HG03460 (cell line): ENCODE measurements around the gene DNAJC5G.
A peak's percentile ranks its signal among the peaks of the same experiment; 100 is the strongest.
"Not testable (repeated sequence)": the region's sequence is repeated elsewhere in the genome, so short reads cannot be mapped to it uniquely, and the experiment has no call there.

Experiments
- ATAC-seq: cut with Tn5 transposase; IDR thresholded peaks from one replicate; pipeline ENCODE4 v1.9.1; 2021; ENCODE audit not compliant: unreplicated experiment

Gene DNAJC5G

DNA sequence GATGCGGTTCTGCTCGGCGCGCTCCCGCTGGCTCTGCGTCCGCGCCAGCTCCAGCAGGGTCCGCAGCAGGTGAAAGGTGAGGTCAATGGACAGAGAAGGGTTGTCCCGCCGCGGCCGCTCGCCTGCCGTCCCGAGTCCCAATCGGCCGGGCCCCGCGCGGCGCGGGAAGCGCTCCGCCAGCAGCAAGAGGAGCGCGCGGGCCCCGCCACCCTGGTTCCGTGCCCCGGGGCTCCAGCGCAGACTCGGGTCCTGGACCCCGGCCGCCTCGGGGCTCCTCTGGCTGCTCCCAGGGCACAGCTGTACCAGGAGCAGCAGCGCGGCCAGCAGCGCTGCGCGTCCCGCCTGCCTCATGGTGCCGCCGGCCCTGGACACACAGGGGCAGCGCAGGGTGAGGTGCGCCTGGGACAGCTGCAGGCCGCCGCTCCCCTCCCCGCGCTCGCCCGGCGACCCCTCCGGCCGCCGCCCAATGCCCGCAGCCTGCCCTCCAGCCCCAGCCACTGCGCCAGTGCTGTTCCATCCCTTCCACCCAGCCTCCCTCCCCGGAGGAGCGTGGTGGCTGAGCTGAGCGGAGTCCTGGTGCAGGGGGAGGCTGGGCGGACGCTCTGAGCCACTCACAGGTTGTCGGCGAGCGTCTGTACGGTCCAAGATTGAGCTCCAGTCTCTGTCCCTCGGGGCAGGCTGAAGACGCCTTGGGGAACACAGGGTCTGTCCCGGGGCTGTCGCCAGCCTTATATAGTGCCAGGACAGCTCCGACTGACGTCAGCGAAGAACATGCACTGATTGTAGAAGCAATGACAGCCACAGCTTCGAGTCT, 32.5 kb downstream of the DNAJC5G start:
- ATAC-seq: no peak

DNA sequence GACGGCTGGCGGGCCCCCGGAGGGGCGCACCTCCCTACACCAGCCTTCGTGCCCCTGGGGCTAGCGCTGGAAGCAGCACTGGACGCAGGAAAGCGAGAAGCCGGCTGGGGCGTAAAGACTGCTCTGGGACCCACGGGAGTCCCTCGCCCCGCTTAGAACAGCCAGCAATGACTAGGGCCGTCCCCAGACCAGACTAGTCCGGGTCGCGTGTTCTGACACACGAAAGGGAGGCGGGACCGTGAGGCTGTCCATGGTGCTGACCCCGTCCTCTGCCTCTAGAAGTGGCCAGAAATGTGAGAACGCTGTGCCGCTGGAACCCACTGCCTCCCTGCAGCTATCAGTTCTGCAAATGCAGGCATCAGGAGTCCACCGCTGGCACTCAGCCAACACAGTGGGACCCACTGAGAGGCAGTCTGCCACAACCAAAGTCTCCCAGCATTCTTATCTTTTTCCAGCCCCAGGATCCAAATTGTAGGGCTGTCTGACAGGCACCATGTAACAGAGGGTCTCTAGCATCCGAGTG, 33.2 kb downstream of the DNAJC5G start, which contains the start of gene UCN:
Gene UCN (minus strand): TSS at position 87 of the 523 bp plus-strand sequence. CDS start 550 bp downstream, outside the sequence.
- ATAC-seq: no peak

DNA sequence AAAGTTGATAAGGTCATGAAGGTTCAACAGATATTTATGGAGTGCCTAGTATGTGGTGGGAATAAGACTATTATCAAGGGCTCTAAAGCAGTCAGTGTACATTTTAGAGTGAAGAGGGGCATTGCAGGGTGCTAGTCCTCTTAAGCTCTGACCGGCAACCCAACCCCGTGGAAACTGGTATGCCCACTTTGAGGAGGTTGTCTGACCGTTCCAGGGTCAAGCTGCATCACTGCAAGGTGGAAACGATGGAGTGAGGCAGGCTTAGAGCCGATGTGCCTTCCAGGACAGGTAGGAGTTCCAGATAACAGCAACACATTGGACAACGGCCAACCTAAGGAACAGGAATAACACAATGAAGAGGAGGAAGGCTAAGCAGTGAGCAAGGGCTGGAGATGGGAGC, 34.4 kb downstream of the DNAJC5G start:
- ATAC-seq: no peak

DNA sequence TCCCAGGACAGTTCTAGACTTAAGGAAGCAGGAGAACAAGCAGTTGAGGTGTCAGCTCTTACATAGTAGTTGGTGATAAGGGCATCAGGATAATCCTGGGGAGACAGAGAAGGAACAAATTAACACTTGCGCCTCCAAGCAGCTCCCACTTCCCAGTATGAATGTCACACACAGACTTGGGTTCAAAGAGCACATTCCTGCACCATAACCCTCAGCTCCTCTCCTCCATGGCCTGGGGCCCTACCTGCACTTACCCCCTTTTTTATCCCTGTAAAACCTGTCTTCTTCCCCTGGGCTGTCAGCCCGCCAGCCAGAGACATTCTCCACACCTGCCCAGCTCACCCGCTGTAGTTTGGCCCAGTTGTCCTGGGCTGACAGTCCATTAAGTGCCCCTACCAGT, 36.9 kb downstream of the DNAJC5G start:
- ATAC-seq: no peak

DNA sequence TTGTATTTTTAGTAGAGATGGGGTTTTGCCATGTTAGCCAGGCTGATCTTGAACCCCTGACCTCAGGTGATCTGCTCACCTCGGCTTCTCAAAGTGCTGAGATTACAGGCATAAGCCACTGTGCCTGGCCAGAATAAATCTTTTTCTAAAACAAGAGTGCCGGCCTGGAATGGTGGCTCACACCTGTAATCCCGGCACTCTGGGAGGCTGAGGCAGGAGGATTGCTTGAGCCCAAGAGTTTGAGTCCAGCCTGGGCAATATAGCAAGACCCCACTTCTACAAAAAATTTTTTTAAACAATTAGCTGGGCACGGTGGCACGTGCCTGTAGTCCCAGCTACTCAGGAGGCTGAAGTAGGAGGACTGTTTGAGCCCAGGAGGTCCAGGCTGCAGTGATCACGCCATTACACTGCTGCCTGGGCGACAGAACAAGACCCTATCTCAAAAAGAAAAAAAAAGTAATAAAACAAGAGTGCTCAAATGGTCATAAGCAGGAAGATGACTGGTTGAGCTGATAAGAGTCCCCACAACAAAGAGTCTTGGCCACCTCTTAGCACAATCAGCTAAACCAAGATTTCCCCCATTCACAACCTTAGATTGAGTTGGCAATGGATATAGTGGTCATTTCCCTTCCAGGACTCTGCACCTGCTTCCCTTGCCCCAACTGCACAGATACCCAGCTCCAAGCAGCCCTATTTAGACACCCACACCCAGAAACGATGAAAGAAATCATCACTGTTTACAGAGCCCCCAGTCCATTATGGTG, 38.8 kb downstream of the DNAJC5G start:
- no peak for ATAC-seq

DNA sequence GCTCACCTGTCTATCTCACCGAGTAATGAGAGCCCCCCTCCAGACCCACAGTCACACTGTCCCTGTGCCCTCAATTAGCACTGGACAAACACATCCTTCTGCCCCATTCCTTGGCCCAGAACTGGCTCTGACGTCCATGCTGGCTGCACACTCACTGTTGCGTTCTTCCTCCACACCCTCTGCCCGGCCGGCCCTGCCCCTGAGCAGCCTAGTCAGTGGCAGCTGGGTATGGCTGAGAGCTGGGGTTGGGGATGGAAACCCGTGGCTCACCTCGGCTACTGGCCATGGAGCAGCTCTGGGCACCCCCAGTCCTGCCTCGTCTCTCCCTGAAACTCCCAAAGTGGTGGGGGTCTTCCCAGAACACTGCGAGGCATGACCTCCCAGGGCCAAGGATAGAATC, 39.5 kb downstream of the DNAJC5G start:
- ATAC-seq: no peak

DNA sequence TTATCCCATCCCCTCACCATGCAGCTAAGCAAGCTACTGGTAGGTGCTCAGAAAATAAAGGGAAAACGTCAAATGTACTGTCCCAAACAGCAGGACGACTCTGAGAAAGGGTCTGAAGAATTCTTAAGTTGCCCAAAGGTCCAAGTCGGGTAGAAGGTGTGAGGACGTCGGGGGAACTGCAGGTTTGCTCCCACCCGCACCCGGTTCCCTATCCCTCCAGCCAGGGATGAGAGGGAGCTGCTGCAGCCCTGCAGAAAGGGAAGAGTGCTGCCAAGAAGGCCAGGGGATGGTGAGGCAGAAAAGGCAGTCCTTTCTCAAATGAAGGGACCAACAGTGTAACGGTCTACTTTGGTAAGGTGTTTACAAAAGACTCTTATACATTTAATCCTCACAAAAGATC, 39.9 kb downstream of the DNAJC5G start:
- no peak for ATAC-seq

DNA sequence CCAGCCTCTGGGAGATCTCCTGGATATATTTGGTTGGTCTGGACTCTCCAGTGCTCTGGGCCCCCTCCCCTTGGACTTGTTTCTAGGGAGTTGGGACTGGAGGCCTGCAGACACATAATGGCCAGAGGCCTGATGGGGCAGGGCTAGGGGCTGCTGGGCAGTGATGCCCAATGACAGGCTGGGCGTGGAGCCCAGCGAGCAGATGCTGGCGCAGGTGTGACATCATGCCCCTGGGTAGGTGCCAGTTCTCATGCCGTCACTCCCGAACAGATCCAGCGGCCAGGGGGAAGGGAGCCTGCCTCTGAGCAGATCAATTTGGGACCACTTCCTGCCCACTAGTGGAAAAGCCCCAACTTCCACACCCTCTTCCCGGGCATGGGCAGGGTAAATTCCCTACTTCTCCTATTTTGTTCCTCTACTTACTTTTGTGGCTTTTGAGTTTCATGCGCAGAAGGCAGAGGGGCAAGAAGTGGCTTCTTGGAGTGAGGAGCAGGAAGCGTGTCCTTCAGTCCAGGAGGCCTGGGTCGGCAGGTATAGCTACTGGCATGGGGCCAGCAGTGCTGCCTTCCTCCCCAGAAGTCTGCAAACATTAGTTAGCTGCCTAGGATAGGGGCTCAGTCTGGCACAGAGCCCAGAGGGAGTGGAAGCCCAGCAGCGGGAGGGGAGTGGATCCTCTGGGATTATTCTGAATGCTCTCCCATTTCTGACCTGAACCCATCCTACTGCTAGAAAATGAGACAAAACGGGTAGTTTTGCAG, 41.6 kb downstream of the DNAJC5G start:
- ATAC-seq: no peak

DNA sequence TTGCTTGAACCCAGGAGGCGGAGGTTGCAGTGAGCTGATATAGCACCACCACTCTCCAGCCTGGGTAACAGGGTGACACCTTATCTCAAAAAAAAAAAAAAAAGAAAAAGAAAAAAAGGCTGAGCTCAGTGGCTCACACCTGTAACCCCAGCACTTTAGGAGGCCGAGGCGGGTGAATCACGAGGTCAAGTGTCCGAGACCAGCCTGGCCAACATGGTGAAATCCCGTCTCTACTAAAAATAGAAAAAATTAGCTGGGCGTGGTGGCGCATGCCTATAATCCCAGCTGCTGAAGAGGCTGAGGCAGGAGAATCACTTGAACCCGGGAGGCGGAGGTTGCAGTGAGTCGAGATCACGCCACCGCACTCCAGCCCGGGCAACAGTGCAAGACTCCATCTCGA, 44.6 kb downstream of the DNAJC5G start:
- not testable (repeated sequence) for ATAC-seq

DNA sequence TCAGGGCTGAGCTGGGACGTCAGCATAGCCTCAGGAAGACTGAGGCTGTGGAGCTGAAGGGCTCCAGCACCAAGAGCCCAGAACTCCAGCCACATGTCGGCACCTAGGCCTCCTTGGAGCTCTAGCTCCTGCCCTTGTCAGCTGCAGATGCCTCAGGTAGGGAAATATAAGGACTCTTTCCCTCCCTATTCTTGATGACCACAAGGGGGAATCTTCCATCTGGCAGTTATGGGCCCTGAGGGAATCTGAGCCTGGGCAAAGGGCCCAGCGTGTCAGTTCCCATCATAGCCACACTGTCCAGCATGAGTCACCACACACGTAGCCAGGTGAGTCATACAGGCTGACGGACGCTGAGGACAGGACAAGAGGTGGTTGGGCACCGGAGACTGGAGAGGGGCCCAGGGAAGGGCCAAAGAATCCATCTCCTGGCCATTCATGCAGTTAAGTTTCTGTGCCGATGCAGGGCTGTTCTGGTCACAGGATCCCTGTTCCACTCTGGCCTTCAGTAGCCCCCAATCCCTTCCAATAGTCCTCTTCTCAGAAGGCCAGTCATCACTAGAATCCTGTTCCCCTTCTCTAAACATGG, 45.8 kb downstream of the DNAJC5G start:
- no peak for ATAC-seq

DNA sequence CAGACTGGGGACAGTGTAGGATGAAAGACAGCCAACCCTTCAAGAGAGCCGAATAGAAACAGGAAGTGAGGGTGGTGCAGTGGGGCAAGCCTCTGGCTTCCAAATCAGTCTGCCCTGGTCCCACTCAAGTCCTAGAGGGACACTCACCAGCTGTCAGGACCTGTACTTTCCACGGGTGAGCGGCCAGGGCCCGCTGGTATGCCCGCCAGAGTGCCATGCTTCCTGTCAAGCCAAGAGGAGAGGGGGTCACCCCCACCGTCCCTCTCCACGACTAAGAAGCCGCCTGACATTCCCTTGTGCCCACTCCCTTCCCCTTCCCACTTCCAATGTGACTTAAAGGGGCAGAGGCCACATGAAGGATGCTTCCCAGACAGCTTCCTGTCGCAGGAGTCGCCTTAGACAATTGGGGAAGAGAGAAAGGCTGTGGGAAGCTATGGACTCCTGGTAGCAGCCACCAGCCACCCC, 47.1 kb downstream of the DNAJC5G start:
- no peak for ATAC-seq

DNA sequence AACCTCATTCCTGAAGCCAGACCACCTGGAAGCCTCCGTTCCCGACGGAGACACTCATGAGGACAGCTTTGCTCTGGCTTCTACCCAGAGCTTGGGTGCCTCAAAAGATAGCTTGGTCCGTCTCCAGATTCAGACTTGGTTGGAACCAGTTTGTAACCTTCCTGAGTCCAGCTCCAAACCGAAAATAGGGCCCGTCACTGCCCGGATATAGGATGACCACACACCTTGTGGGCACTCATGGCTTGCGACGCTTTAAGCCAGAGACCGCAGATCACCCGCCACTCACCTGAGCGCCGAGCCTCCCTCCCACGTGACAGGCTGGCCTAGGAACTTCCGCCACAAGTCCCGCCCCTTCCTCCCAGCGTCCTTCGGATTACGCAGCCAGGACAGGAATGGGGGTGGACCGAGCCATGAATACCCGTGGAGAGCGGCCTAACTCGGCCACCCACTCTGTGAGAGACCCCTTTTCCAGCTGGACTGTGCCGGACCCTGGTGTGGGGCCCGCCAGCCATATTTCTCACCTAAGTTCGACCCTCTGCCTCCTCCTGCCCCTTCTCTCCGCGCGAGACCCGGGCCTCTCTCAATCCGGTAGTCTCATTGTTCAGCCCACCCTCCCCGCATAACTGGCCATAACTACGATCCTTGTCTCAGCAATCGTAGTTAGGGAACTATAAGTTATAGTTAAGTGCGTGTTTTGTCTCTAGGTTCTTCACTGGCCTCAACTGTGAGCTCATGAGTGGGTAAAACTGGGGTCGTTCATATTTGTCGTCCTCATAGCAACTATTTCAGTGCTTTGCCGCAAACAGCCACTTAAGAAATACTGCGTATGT, 47.7 kb downstream of the DNAJC5G start, which contains the start of gene MPV17:
Gene MPV17 (minus strand): TSS at position 332 of the 830 bp plus-strand sequence. CDS start 580 bp downstream, outside the sequence.
- ATAC-seq: peak; percentile 94

DNA sequence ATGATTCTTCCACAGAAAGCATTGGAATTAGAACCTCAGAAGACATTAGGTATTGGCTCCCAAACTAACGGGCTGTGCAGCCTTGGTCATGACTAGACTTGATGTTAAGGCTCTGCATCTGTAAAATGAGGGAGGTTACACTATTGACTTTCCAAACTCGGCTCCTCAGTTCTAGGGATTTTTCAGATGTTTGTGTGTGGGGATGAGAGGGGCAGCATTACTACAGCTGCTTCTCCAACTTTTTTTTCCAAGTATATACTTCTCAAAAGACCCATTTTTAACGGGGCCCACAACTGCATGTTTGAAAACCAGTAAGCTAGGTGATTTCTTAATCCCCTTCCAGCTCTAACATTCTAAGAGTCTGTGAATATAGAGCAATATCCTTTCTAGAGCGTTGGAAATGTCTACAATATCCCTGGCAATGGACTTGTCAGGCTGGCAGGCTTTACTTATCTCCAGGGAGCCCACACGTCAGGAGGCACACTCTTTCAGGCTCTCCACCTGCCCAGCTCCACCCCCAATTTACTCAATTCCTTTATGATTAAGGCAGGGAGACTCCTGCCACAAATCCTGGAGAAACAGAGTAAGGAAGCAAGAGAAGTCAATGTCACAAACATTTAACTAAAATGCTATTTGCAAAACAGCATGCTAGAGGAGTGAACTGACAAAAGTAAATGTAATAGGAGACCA, 48.5 kb downstream of the DNAJC5G start:
- no peak for ATAC-seq

DNA sequence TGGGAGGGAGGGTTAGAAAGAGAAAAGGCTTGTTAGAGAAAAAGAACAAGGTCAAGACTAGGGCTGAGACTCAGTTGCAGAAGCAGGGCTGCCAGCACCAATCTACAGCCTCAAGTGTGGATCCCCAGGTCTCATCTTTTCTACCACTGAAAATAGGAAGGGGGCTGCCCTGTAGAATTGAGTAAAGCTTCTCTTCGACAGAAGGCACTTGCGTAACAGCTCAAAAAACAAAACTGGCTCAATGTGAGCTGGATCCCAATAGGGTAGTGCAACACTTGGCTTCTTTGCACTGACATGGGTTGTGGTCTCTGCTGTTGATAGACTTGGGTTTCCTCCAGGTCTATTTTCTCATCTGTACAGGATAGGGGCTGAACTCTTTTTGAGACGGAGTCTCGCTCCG, 49.5 kb downstream of the DNAJC5G start:
- no peak for ATAC-seq
